HG03520 (cell line): ENCODE measurements around the gene IQSEC1.
A peak's percentile ranks its signal among the peaks of the same experiment; 100 is the strongest.

Source experiments
- ATAC-seq: cut with Tn5 transposase; IDR thresholded peaks from one replicate; pipeline ENCODE4 v1.9.1; 2021; ENCODE audit warnings: mild to moderate bottlenecking, moderate library complexity; ENCODE audit not compliant: unreplicated experiment

Gene IQSEC1

DNA sequence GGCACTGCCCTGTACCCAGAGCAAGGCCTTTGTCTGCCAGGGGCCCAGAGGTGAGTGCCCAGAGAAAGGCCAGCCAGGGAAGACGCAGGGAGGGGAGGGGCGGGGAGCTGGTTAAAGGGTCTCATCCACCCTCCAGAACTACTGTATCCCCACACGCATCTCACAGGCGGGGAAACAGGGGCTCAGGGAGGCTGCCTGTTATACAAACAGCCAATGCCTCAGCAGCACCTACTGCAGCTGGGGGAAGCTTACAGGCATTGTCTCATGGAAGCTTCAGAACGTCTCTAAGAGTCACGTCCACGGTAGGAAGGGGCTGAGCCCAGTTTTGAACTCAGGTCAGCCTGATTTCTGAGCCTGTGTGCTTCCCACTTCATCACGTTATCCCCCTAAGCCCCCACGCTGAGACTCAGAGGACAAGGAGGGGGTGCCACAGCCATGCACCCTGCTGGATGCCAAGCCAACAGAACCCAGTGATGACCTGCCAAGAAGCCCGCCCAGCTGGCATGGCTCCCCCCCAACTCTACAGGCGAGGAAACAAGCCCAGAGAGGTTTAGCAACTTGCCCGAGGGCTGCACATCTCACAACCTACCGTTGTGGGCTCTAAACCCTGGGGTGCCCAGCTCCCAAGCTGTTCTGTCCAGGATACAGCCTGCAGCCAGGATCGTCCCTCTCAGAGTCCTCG, 54.5 kb downstream of the IQSEC1 start:
- no peak for ATAC-seq

DNA sequence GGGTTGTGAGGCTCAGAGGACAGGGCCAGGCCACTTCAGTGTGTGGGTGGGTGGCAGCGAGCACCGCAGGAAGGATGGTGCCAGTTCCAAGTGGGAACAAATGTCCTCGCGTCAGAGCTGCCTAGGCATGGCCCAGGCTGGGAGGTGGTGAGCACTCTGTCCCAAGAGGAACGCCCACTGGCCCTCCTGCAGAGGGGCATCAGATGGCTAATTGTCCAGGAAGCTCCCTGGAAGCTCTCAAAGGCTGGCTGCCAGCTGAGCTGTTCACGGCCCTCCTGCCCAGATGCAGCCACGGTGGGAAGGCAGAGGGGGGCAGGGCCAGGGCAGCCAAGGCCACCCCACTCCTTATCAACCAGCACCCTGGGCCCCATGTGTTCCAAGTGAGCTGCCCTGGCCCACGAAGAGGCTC, 55.2 kb downstream of the IQSEC1 start:
- no peak for ATAC-seq

DNA sequence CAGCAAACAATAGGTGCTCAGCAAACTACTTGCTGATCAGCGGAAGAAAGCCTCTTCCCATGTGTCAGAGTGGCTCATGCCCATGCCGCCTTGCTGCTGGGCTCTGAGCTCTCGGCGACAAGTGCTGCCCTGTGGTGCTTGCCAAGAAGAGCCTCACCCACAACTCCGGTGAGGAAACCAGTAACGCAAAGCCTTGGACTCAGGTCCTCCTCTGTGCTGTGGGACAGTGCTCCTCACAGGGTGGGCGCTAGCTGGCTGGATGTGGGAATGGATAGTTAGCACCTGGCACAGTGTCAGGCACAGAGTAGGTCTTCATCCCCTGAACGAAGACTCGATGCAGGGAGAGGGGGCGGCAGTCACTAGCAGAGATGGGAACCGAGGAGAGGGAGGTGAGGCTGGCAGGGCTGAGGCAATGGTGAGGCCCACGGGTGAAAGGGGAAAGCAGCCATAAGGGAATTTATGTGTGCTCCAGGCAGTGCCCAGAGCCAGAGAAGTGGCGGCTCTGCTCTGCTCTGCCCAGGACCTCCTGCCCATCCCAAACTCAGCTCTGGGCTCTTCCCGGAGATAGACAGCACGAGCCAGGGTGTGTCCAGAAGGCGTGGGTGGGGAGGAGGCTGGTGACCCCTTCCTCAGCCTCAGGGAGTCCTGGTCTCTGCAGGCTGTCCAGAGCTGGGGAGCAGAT, 55.7 kb downstream of the IQSEC1 start:
- ATAC-seq: no peak

DNA sequence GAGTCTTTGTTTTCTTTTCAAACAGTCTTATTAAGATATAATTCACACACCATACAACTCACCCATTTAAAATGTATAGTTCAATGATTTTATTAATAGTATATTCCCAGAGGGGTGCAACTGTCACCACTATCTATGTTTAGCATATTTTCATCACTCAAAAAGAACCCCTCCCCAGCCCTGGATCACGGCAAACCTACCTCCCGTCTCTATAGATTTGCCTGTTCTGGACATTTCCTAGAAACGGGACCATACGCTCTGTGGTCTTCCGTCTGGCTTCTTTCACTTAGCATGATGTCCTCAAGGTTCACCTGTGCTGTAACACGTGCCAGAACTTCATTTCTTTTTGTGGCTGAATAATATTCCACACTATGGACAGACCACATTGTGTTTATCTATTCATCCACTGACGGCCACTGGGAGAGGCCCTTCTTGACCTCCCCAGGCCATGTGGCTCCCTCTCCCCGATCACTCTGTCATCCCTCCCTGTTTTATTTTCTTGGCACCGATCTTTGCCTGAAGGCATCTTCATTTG, 56.4 kb downstream of the IQSEC1 start:
- ATAC-seq: no peak

DNA sequence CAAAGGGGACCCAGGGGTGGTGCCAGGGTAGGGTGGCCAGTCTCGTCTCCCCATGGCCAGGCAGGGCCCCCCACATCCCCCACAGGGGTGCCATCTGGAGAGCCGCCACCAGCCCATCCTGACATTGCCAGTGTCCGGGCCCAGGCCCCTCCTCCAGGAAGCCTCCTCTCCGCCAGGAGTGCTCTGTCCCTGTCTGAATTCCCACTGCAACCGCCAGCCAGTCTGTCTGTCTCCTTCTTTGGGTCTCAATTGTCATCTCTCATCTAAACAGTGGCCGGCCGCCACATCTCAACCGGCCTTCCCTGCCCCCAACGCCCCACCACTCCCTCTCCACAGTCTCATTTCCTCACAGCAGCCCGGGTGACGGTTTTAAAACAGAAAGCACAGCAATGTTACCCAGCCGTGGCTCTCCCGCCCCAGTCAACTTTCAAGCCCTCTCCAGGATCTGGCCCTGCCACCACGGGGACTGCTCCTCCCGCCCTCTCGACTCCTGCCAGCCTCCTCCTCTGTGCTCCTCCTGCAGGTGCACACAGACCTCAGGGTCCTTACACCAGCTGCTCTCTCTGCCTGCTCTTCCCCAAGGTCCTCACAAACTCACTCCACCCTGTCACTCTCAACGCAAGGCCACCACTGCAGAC, 57.0 kb downstream of the IQSEC1 start:
- ATAC-seq: peak; percentile 25

DNA sequence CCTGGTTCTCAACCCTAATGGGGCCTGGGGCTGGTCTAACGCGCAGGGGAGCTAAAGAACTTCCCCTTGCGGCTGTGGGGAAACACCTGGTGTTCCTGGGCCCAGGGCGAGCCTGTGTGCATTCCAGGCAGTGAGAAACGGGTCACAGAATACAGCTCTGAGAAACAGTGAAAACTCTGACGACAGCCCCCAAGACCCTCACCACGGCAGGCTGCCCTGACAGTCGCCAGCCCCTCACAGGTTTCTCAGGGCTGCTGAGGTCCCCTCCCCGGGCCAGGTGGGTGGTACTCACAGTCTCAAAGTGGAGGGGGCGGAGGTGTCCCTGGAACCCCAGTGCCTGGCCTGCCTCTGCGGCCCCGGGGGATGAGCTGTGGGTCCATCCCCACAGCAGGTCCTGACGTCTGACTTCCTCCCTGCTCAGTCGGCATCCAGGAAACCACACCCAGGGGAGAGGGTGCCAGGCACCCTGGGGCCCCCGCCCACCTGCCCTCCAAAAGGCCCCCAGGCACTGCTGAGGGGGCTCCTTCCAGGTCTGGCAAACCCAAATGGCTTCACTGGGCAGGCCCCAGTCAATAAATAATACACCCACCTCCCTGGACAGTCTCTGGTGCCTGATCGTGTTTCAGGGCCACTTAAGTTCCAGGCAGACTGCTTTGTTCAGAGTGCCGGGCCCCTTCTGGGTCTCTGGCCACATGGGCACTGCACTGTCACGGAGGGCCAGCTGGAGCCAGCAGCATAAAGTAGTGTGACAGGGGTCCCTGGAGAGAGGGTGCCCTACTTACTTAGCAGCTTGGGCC, 57.7 kb downstream of the IQSEC1 start:
- no peak for ATAC-seq

DNA sequence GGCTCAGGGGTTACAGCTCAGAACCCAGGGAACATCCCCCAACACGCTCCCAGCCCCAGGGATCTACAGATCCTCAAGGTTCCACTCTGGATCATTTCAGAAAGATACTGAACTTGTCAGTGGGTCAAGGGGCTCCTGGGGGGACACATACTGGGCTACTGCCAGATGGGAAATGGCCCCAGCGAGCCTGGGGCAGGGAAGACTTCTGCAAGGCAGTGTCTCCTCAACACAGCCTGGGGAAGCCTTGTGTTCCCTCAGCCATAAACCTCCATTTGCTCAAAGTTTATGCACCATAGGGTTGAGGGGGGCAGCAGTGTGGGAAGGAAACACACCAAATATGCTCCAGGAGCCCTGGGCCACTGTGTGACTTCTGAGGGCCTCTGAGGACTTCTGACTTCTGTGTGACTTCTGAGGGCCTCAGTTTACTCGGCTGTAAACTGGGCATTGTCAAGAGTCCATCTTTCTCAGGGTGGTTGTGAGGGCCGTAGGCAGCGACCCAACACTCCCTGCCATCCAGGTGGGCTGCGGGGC, 58.4 kb downstream of the IQSEC1 start:
- ATAC-seq: no peak

DNA sequence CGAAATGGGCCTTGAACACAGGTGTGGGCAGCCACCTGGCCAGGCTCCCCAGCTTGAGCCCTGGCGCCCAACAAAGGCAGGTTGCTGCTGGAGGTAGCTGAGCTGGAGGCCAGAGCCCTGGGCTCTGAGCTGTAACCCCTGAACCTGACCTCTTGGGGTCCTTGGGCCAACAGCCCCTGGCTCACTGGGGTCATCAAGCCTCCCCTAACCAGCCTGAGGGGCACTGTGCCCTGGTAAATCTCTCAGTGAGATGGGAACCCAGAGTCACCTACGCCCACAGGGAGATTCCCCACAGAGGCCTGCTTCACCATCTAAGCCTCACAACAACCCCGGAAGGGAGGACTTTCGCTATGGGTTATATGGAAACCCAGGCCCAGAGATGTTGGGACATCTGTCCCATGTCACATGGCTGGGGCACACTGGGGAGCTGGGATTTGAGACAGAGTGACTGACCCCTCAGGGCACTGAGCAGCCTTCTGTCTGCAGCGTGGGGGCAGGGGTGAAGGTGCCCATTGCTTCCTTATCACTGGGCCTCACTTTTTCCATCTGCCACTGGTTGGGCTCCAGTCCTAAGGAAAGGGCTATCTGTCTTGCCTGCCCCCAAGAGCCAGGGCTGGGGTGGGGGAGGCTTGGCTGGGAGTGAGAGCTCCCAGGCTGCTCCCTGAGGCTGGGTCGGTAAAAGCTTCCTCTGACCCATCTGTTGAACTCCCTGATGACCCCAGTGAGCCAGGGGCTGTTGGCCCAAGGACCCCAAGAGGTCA, 59.1 kb downstream of the IQSEC1 start:
- ATAC-seq: no peak

DNA sequence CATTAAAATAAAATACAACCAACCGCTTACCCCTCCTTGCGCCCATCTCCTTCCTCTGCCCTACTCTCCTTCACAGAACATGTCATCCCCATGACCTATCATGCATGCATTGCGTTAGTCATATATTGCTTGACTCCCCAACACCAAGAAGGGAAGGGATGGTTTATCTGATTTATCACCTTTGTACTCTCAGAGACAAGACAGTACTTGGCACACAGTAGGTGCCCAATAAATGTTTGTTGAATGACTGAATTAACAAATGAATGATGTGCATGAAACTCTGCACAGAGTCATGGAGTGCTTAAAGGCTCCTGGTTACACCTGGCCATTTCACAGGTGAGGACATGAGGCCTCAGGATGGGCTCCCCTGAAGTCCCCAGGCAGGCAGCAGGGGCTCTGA, 59.7 kb downstream of the IQSEC1 start:
- no peak for ATAC-seq

DNA sequence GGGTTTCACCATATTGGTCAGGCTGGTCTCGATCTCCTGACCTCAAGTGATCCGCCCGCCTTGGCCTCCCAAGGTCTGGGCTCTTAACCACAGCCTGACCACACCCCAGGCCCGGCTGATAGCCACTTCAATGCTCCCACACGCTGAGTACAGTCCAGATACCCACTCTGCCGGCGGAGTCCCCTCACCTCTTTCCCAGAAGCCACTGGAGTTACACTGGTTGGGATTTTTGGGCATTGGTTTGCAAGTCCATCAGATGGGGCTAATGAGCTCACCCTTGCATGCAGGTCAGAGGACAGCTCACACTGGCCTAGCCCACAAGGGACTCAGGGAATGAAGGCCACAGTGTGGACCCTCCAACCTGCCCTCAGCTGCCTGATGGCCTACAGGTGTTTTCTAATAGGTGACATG, 60.1 kb downstream of the IQSEC1 start:
- ATAC-seq: no peak

DNA sequence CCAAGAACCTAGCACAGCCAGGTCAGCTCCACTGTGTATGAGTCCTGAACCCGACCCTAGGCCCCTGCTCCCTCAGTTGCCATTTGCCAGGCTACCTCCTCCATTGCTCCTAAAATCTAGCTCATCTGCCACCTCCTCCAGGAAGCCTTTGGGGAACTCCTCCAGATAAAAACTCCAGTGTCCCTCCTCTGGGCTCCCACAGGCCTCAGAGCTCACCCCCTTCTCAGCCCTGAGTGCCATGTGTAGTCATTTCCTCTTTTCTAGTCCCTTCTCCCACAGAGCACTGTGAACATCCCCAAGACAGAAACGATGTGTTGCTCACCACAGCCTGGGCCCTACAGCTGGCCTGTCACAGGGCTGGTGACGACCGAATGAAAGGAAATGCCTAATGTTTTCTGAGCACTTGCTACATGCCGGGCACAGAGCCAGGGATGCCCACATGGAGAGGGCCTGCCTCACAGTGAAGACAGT, 61.0 kb downstream of the IQSEC1 start:
- ATAC-seq: peak; percentile 33

DNA sequence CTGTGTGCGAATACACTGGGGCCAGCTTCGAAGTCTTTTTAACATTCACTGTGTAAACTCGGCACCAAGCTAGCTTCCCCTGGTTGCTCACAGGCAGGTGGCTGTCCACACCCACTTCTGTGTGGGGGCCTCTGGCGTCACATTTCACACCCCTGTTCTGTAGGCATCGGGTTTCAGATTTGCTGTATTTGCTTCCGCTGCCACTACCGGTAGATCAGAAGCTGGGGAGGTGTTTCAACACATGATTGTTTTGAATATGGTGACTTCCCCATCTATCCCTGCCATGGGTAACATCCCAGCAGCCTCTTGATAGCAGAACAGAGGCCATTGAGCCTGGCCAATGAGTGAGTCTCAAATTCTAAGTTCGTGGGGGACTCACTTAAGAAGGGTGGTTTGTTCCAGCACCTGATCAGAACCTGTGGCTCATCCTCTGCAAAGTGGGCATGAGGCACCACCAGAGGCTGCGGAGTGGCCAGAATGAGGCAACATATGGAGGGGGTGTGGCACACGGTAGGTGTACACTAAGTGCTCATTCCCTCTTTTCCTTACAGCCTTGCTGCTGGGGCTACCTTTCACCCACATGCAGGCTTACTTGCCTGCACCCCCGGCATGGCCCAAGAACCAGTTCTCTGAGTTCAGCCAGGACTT, 61.5 kb downstream of the IQSEC1 start:
- peak; percentile 42 for ATAC-seq

DNA sequence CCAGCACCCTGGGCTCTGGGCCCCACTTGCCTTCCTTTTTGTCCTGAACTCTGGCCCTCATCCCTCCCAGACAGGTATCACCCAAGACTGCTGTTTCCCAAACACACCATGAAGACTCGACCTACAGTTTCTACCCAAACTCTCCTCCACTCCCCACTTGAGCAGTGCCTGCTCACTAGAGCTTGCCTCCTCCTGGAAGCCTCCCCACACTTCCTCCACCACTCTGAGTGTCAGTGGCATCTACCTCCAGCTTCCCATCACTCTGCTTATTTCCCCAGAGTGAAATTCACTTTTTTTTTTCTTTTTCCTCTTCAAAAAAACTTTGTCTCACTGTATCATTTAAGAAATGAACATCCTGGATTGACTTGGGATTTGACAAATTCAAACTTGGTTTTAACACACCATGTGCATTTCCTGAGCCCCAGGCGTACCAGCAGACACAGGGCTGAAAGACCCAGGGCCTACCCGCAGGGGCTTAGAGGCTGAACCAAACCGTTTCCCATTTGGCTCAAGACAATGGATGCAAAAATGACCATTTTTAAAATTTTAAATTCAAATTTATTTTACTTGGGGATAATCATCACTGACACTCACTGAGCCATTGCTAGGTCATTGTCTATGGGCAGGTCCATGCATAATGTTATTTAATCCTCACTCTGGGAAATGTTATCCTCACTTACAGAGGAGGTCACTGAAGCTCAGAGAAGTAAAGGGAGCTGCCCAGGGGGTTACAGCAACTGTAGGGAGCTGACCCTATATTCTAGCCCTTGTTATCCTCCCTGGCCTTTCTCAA, 62.3 kb downstream of the IQSEC1 start:
- no peak for ATAC-seq

DNA sequence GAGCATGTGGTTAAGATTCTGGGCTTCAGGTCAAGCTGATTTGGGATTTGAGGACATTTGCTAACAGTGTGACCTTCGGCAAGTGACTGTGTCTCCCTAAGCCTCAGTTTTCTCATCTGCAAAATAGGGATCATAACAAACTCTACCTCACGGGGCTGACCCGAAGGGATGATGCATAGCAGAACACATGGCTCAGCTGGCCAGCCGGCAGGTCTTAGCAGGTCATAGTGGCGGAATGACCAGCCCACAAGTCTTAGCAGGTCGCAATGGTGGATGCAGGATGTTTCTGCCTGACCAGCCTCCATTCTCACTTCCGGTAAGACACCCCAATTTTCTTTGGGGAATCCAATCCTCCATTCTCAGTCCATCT, 63.3 kb downstream of the IQSEC1 start:
- no peak for ATAC-seq

DNA sequence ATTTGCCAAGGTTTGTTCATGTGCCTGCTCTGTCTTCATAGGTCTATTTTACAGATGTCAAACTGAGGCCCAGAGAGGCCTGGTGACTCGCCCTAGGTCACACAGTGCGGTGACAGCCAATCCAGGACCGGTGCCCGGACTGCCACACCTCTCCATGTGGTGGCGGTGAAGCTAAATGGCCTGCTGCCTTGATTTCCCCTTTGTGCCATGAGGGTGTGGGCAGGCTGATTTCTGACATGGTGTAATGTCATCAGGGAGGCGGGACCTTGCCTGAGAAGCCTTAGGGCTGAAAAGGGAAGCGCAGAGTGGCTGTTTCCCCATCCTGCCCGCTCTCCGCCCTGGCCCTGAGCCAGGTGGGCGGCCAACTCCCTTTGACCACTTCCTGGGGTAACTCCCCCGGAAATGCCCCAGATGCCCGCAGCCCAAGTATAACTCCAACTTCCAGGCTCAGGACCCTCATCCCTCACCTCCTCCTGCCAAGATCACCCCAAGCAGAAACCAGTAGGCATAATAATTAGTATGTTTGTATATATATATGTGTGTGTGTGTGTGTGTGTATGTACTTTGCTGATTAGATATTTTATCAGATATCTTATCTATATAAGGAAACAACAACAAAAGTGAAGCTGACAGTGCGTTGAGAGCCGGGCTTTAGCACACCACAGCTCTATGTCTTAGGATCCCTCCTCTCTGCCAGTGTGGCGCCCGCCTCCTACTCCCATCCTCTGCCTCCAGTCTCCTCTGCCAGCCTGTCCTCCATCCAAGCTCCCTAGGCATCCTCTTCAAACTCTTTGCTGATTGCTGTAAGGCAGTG, 63.9 kb downstream of the IQSEC1 start:
- peak; percentile 21 for ATAC-seq

DNA sequence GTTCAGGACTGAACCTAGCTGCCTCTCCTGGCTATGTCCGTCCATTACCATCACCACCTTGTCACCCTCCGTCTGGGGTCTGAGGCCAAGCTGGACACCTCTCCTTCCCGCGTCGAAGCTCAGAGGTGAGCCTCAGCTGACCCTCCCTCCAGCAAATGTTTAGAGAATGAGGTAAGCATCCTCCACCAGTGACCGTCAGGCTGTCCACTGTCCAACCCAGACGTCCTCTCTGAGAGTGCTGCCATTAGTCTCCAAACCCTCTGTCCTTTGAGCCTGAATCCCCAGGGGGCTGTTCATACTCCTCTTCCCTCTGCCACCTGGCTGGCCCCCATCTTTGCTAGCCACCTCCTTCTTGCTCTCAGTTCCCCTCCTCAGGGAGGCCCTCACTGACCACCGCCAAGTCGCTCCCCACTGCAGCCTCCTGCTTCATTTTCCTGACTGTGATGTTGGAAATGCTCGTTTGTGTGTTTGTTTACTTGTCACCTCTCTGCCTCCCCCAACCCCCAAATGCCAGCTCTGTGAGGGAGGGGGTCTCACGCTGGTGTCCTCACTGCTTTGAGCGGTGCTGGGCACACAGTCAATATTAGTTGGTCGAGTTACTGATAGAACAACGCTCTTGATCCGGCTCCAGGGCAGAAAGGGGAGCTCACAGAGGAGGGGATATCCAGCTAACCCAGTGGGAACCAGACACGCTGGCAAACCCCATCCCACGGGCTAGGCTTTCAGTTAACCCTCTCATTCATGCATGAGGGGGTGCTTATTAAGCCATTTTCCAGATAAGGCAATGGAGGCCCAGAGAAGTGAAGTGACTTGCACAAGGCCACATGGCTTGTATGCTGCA, 64.9 kb downstream of the IQSEC1 start:
- ATAC-seq: no peak
